Thoracic aorta (tissue), 2 donors: ENCODE results near the gene LYZ. TPM values are rescaled to one million over a fixed set of nuclear protein-coding genes. Genes with fewer than 3 reads are reported as not detected.

Source experiments
- ATAC-seq: fragments of 150-250 bp; one replicate; pipeline ENCODE4 v1.8.0; 2017; ENCODE audit warnings: low read depth; ENCODE audit not compliant: insufficient number of reproducible peaks, low FRiP score
- DNase-seq: peaks from one replicate; pipeline ENCODE4 v3.0.0-alpha.2; 2020; ENCODE audit warnings: low spot score
- H3K27ac ChIP-seq, 2 donors: fragments of 200-600 bp; sonication (generic); 1 replicate in 1 of 2; 2 replicates in 1 of 2; pipeline ENCODE4 v1.5.1; 2016; ENCODE audit warnings: mild to moderate bottlenecking in 2 of 2, moderate library complexity in 2 of 2
- H3K27me3 ChIP-seq: fragments of 200-600 bp; sonication (generic); replicated peaks from 2 replicates; pipeline ENCODE4 v1.6.0; 2016; ENCODE audit warnings: mild to moderate bottlenecking; ENCODE audit not compliant: insufficient read depth
- H3K36me3 ChIP-seq: fragments of 200-600 bp; sonication (generic); one replicate; pipeline ENCODE4 v1.5.1; 2016
- H3K4me1 ChIP-seq, 2 donors: fragments of 200-600 bp; sonication (generic); 1 replicate in 1 of 2; 2 replicates in 1 of 2; pipeline versions ENCODE4 v1.5.1 to v1.6.0; 2016; ENCODE audit warnings: low read depth in 2 of 2, mild to moderate bottlenecking in 1 of 2; ENCODE audit not compliant: control insufficient read depth in 1 of 2
- H3K4me3 ChIP-seq: fragments of 200-600 bp; sonication (generic); 2 replicates; pipeline ENCODE4 v1.5.1; 2016; ENCODE audit warnings: mild to moderate bottlenecking
- H3K9me3 ChIP-seq: fragments of 200-600 bp; sonication (generic); 2 replicates; pipeline ENCODE4 v1.5.1; 2016
- CTCF ChIP-seq: fragments of 200-600 bp; sonication (generic); IDR thresholded peaks from one replicate; pipeline ENCODE4 v1.5.1; 2019; ENCODE audit warnings: antibody characterized with exemption
- total RNA-seq, 2 donors: library from RNA; depleted of rRNA; stranded (reverse); fragments of >200 nt; gene quantifications; one replicate each; pipeline versions ENCODE4 v1.1.0 to v1.2.3, GENCODE V29; 2016

LYZ gene
- total RNA-seq, 2 donors from 2014 or later, result 91.2 to 99.9 TPM

- ATAC-seq (no peak), DNase-seq (no peak)
- Histone ChIP-seq H3K27ac (no peak overlapping the region), H3K9me3 (no peaks in the 10 kb centered on the region), H3K4me1 (peaks cover 0 to 10% of the 10 kb centered on the region in 2 donors), H3K36me3 (no peaks in the 10 kb centered on the region), H3K4me3 (peak overlapping the region; percentile 75), H3K27me3 (no peaks in the 10 kb centered on the region)
- TF ChIP-seq CTCF, result no peak
Measured at GRCh38 chr12:69330475-69331473, 17.4 kb upstream of the LYZ start.

- DNase-seq (no peak), ATAC-seq (no peak)
- Histone ChIP-seq H3K27me3 (no peaks in the 10 kb centered on the region), H3K27ac (no peak overlapping the region), H3K4me3 (peak overlapping the region; percentile 75), H3K36me3 (no peaks in the 10 kb centered on the region), H3K9me3 (no peaks in the 10 kb centered on the region), H3K4me1 (peaks cover 0 to 10% of the 10 kb centered on the region in 2 donors)
- TF ChIP-seq CTCF, result no peak
Measured at GRCh38 chr12:69331519-69331908, 16.7 kb upstream of the LYZ start.

- H3K36me3 ChIP-seq, result no peaks in the 10 kb centered on the region
- H3K9me3 ChIP-seq, result no peaks in the 10 kb centered on the region
- no peak for ATAC-seq
- H3K27ac ChIP-seq, result no peak overlapping the region
- H3K4me1 ChIP-seq, result peaks cover 0 to 10% of the 10 kb centered on the region in 2 donors
- TF ChIP-seq CTCF, result no peak
- DNase-seq, result no peak
- peak overlapping the region; percentile 75 for H3K4me3 ChIP-seq
- H3K27me3 ChIP-seq, result no peaks in the 10 kb centered on the region
Measured at GRCh38 chr12:69331909-69332684, 16.1 kb upstream of the LYZ start.

GRCh38 chr12:69332815-69333358, 15.3 kb upstream of the LYZ start:
- Histone ChIP-seq H3K9me3 (no peaks in the 10 kb centered on the region), H3K27me3 (no peaks in the 10 kb centered on the region), H3K4me1 (peaks cover 0 to 10% of the 10 kb centered on the region in 2 donors), H3K4me3 (no peak overlapping the region), H3K36me3 (no peaks in the 10 kb centered on the region), H3K27ac (no peak overlapping the region)
- no peak for DNase-seq
- no peak for TF ChIP-seq CTCF
- no peak for ATAC-seq

- no peaks in the 10 kb centered on the region for H3K27me3 ChIP-seq
- no peaks in the 10 kb centered on the region for H3K36me3 ChIP-seq
- H3K9me3 ChIP-seq, result no peaks in the 10 kb centered on the region
- H3K27ac ChIP-seq, result no peak overlapping the region
- H3K4me3 ChIP-seq, result no peak overlapping the region
- peaks cover 0 to 10% of the 10 kb centered on the region in 2 donors for H3K4me1 ChIP-seq
- no peak for ATAC-seq
- no peak for DNase-seq
- no peak for TF ChIP-seq CTCF
Measured at GRCh38 chr12:69334158-69334557, 14.0 kb upstream of the LYZ start.
